GM18868 (cell line): Measurements from ENCODE around the gene FAM184A.
A peak's percentile ranks its signal among the peaks of the same experiment; 100 is the strongest.
"Not testable (repeated sequence)": the region's sequence is repeated elsewhere in the genome, so short reads cannot be mapped to it uniquely, and the experiment has no call there.

Experiments
- ATAC-seq: cut with Tn5 transposase; IDR thresholded peaks from one replicate; pipeline ENCODE4 v1.9.1; 2021; ENCODE audit warnings: mild to moderate bottlenecking, moderate library complexity; ENCODE audit not compliant: unreplicated experiment

FAM184A gene

GRCh38 chr6:119102901-119103300 lies 24.4 kb upstream of the FAM184A start:
- ATAC-seq = no peak

GRCh38 chr6:119100115-119100514 lies 21.7 kb upstream of the FAM184A start:
- ATAC-seq = no peak

GRCh38 chr6:119097815-119098361 lies 19.4 kb upstream of the FAM184A start:
- ATAC-seq = not testable (repeated sequence)

- no peak for ATAC-seq
These were observed 18.5 kb upstream of the FAM184A start for GRCh38 chr6:119096721-119097565.

- no peak for ATAC-seq
These were observed 11.8 kb upstream of the FAM184A start for GRCh38 chr6:119090256-119090655.

GRCh38 chr6:119084784-119085183 lies 6.3 kb upstream of the FAM184A start:
- ATAC-seq = no peak

- no peak for ATAC-seq
These were observed 4.5 kb upstream of the FAM184A start for GRCh38 chr6:119083007-119083406.

- no peak for ATAC-seq
These were observed 882 bp upstream of the FAM184A start for GRCh38 chr6:119079283-119079809.

- ATAC-seq = peak; percentile 35
These were observed 655 bp downstream of the FAM184A start for GRCh38 chr6:119077643-119078375.

GRCh38 chr6:119077391-119077642 lies 1.1 kb downstream of the FAM184A start:
- no peak for ATAC-seq

- no peak for ATAC-seq
These were observed 1.7 kb downstream of the FAM184A start for GRCh38 chr6:119076576-119077390.

- ATAC-seq = no peak
These were observed 2.3 kb downstream of the FAM184A start for GRCh38 chr6:119076173-119076572.

- no peak for ATAC-seq
These were observed 3.1 kb downstream of the FAM184A start for GRCh38 chr6:119075200-119075981.

GRCh38 chr6:119073307-119074051 lies 5.0 kb downstream of the FAM184A start:
- ATAC-seq = no peak

- no peak for ATAC-seq
These were observed 6.9 kb downstream of the FAM184A start for GRCh38 chr6:119071576-119071975.

- ATAC-seq = no peak
These were observed 11.4 kb downstream of the FAM184A start for GRCh38 chr6:119067091-119067490.

GRCh38 chr6:119066517-119066916 lies 11.9 kb downstream of the FAM184A start:
- ATAC-seq = no peak

GRCh38 chr6:119065955-119066354 lies 12.5 kb downstream of the FAM184A start:
- no peak for ATAC-seq

- ATAC-seq = no peak
These were observed 13.1 kb downstream of the FAM184A start for GRCh38 chr6:119065382-119065781.

- no peak for ATAC-seq
These were observed 15.0 kb downstream of the FAM184A start for GRCh38 chr6:119063491-119063890.
